Medulla oblongata (tissue), 1 donor: ENCODE results near the gene OSBPL5.
"Not testable (repeated sequence)": the region's sequence is repeated elsewhere in the genome, so short reads cannot be mapped to it uniquely, and the experiment has no call there.

Experiments
- DNase-seq: peaks from one replicate; pipeline ENCODE4 v3.0.0-alpha.2; 2015; ENCODE audit errors: extremely low spot score

Gene OSBPL5

DNA sequence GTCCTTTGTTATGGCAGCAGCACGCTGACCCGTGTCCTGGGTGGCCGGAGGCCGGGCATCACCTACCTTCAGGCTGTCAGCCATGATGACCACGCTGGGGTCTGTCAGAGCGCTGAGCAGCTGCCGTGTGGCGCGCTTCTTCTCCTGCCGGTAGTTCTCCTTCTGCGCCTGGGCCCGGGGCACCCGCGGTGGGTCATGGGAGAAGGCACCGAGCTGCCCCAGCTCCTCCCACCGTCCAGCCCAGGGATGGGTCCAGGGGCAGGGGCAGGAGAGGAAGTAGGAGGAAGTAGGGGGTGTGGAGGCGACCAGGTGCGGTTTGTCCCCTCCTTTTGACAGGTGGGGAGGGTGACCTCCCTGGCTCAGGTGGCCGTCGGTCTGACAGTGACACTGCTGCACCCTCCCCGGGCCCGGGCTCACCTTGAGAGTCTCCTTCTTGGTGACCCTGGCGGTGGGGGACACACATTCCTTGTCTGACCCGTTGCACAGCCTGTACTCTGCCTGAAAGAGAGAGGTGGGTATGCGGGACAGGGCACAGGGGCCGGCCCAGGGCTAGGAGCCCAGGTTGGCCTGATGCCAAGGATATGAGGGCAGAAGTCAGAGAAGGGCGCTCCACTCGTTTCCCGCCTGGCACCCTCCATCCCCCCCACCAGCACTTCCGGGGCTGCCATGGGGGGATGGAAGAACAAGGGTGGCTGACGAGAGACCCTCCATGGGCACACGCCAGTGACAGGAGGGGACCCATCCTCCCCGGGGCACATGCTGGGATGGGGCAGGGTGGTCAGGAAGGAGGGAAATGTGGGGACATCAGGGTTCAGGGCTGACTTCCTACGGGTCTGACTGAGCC lies 43.0 kb downstream of the OSBPL5 start:
- no peak for DNase-seq

- DNase-seq, result no peak
Measured at GRCh38 chr11:3121416-3121815, 43.7 kb downstream of the OSBPL5 start.

DNA sequence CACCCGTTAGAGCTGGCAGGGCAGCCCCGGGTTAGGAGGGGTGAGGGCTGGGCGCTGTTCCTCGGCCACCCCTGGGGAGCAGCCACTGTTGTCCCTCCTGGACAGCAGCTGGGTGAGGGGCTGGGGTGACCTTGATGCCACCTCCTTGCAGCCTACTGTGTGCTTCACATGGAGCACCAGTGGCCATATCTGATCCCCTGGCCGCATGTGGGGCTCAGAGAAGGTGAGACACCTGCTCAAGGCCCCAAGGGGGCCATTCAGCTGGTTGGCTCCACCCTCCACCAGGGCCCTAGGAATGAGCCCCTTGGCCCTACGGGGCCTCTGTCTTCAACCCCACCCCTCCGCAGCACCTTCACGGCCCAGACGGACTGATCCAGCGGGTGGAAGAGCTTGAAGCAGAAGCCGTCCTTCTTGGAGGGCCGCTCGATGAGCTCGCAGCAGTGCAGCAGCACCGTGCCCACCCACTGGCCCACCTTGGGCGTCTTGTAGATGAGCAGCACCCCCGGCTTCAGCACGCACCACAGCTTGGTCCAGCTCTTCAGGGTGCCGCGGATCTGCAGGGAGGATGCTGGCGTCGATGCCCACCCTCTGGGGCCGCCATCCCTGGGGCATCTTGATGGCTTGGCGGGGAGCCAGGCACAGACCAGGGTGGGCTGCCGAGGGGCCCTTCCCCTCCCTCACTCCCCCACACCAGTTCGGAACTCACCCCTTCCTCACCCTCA lies 44.9 kb downstream of the OSBPL5 start:
- no peak for DNase-seq

DNA sequence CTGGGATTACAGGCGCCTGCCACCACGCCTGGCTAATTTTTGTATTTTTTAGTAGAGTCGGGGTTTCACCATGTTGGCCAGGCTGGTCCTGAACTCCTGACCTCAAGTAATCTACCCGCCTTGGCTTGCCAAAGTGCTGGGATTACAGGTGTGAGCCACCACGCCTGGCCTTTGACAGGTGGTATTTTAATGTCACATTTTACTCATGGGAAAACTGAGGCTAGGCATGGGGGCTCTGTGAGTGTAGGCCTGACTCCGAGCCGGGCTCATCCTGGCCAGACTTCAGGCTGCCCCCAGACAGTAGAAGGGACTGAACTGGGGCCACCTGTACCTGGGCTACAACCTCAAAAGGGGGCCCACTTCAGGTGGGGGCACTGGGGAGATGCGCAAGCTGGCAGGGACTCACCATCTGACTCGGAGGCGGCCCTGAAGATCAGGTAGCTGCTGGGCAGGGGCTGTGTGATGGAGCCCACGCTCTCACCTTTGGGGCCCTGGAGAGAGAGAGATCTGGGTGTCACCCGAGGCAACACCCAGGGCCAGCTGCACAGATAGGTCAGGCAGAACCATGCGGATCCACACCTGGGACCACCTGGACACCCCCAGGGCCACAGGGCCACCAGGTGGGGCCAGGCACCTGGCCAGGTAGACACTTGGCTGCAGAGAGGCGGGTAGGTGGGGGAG lies 45.8 kb downstream of the OSBPL5 start:
- no peak for DNase-seq

- DNase-seq, result no peak
Measured at GRCh38 chr11:3115321-3115720, 49.8 kb downstream of the OSBPL5 start.

DNA sequence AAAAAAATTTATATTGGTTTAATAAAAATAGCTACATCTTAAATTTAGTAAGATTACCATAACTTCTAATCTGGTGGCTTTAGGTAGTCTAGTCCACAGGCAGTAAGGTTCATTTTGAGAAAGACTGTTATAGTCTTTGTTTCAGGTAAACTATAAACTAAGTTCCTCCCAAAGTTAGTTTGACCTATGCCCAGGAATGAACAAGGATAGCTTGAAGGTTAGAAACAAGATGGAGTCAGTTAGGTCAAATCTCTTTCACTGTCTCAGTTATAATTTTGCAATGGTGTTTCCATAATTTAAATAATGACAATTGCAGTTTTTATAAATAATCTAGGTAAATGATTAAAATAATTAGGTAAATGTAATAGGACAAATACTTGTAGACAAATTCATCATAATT lies 51.4 kb downstream of the OSBPL5 start:
- DNase-seq, result not testable (repeated sequence)

- DNase-seq, result no peak
Measured at GRCh38 chr11:3111919-3112690, 53.0 kb downstream of the OSBPL5 start.

- no peak for DNase-seq
Measured at GRCh38 chr11:3111466-3111865, 53.6 kb downstream of the OSBPL5 start.

DNA sequence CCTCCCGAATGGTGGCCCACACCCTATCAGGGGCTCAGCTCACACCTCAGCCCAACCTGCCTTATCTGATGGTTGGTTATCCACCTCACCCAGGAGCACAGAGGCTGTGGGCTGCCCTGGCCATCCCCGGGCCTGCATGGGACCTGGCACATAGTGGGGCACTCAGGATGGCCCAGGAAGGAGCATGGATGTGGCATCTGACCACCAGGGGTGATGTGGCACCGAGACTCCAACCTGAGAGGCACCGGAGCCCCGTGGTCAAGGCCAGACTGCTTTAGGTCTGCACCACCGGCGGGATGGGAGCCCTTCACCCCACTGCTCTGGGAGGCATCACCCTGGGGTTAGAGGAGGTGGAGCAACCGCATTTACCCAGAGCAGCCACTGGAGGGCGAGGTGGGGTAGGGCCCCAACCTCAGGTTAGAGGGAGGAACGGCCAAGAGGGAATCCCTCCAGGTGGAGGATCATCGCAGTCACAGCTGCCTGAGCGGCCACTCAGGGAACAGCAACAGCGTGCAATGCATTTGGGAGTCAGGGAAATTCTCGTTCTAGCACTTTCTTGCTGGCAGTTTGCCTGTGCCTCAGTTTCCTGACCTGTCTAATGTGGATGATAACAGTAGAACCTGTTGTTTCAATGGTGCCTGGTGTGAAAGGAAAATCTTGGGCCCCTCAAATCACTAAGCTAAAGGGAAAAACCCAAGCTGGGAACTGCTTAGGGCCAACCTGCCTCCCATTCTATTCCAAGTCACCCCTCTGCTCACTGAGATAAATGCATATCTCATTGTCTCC lies 55.0 kb downstream of the OSBPL5 start:
- DNase-seq, result no peak

GRCh38 chr11:3109434-3109833 lies 55.7 kb downstream of the OSBPL5 start:
- no peak for DNase-seq

- no peak for DNase-seq
Measured at GRCh38 chr11:3108183-3108721, 56.9 kb downstream of the OSBPL5 start.

- DNase-seq, result no peak
Measured at GRCh38 chr11:3107608-3108182, 57.4 kb downstream of the OSBPL5 start.

DNA sequence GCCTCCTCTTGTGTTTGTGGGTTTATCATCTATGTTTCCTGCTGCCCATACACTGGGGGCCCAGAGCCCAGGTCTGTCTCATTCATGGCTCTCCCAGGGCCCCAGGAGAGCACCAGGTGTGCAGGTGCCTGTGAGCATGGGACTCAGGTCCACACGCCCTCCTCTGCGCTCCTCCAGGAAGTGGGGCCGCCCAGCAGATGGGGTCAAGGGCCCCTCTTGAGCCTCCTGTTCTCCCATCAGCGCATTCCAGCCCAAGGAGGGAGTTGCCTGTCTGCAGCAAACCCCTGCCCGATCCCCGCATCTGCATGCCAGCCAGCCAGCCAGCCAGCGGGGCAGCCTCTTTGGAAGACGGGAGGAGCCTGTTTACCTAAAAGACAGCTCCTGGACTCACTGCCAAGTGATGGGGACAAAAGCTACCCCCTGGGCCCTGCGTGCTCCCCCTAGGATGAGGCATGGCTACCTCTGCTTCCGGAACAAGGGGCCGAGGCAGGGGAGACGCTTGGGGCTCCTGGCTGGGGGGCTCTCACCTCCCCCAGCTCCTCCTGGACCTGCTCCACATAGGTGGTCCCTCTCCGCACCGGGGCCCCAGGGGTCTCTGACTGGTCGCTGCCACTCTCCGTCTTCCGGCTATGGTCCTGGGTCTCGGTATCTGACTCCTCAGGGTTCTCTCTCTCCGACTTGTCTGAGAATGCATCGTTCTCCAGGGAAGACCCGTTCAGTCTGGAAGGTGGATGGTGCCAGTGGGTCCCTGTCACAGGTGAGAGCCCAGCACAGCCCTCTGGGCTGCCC lies 58.2 kb downstream of the OSBPL5 start:
- no peak for DNase-seq

DNA sequence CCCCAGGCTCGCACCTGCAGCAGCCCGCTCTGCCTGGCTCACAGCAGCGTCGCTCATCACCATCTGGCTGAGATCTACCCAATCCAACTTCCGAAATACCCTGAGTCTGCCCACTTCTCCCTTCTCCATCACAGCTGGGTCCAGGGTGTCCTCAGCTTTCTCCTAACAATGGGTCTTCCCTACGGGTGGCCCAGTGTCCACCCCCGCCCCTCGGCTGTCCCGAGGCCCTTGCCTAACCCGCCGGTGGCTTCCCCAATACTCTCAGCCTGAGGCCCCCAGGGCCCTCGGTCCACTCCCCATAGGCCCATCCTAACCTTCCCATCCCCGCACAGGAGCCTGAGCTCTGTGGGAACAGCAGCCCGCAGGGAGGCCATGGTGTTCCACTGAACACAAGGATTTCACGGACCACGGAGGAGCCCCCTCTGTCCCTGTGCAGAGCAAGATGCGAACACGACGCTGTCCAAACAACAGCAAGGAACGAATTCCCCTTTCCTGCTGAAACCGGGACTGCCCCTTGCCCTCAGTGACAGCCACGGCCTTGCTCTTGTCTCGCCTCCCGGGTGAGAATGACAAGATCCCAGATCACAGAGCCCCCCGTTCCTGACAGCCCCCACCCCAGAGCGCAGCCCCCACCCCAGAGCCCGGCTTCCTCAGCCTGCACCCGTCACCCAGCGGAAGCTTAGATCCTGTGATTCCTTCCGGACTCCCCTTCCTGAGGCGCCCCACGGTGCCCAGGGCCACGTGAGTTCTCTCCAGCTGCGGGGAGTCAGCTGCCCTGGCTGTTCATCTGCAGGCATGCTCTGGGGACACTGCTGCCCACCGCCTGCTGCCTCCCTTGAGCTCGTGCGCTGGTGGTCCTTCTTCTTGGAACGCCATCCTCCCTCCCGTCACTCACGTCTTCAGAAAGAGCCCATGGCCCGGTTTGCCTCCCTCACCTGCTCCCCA lies 59.0 kb downstream of the OSBPL5 start:
- no peak for DNase-seq

DNA sequence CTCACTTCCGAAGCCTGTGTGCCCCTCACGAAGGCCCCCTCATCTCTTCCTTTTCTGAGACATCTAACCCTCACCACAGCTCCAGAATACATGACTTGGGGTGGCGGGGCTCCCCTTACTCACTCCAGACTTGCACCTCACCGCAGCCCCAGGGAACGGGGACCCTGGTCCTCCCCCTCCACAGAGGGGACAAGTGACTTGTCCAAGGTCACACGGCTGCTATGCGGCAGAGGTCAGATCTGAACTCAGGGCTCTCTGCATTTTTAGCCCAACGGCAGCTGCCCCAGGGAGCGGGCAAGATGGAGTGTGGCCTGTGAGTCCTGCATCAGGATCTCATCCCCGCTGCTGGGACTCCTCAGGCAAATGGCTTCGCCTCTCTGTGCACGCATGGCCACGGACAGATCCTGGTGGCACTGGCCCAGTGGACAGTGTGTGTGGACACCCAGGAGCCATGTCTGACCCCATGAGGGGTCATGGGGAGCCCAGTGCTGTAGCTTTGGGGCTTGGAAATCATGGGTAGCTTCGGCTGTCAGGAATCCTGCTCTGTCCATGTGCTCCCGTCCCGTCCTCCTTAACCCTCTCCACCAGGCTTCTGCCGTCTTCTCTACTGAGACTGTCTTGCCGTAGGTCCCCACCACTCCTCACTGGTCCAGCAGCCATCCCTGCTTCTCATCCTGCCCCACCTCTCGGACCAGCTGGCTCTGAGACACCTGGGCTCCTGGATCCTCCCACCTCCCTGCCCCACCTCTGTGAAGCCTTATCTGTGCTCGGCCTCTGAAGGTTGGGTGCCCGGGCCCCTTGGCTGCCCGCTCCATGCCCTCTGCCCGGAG lies 59.9 kb downstream of the OSBPL5 start:
- no peak for DNase-seq

GRCh38 chr11:3104051-3104714 lies 60.9 kb downstream of the OSBPL5 start:
- no peak for DNase-seq

DNA sequence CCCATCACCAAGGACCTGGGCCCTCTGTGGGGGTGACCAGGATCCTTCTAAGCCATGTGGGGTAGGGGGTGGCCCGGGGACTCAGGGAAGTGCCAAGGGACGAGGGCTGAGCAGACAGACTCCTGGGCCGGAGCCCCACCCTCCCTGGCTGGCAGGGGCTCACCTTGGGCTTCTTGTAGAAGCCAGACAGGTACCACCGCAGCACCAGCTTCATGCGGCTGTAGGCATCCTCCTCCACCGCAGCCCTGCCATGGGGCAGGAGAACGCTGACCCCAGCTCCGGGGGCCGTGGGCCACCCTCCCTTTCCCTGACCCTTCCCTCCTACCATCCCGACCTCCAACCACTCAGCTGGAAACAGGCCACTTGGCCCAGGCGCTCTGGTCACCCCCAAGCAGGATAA lies 62.0 kb downstream of the OSBPL5 start:
- no peak for DNase-seq
